MCF 10A (cell line): ENCODE data around the gene PGGHG. TPM values are rescaled to one million over a fixed set of nuclear protein-coding genes. Genes with fewer than 3 reads are reported as not detected.

ENCODE experiments used
- BruUV-seq: library from RNA; stranded (reverse); fragments of 400-500 nt; replicated peaks from 2 replicates; lab custom pipeline; 2021; lab: Mats Ljungman, UMichigan
- CTCF ChIA-PET: fragments of 300-600 bp; sonication (Branson Sonifier 250); formaldehyde crosslinking; extraction: SDS; loops from one replicate; lab custom pipeline; 2021; ENCODE audit warnings: antibody characterized with exemption, inconsistent platforms; lab: Yijun Ruan, JAX
- POLR2A ChIA-PET: fragments of 300-600, 350-650 bp; sonication (Branson Sonifier 250); formaldehyde crosslinking; extraction: SDS; loops from one replicate; lab custom pipeline; 2020; ENCODE audit warnings: antibody characterized with exemption, inconsistent platforms; lab: Yijun Ruan, JAX
- DNase-seq: peaks from one replicate; pipeline ENCODE4 v3.0.0-alpha.2; 2018; ENCODE audit not compliant: unreplicated experiment
- H3K27ac Mint-ChIP-seq: one replicate; pipeline ENCODE4 v1.8.0; 2022; ENCODE audit warnings: mild to moderate bottlenecking, low read depth, mixed read lengths; ENCODE audit not compliant: unreplicated experiment
- H3K27me3 Mint-ChIP-seq: one replicate; pipeline ENCODE4 v1.8.0; 2022; ENCODE audit warnings: mixed read lengths; ENCODE audit not compliant: insufficient read depth, unreplicated experiment
- H3K36me3 Mint-ChIP-seq: one replicate; pipeline ENCODE4 v1.8.0; 2022; ENCODE audit warnings: mild to moderate bottlenecking, moderate library complexity, mixed read lengths; ENCODE audit not compliant: insufficient read depth, unreplicated experiment
- H3K4me1 Mint-ChIP-seq: one replicate; pipeline ENCODE4 v1.8.0; 2022; ENCODE audit warnings: mixed read lengths; ENCODE audit not compliant: insufficient read depth, unreplicated experiment
- H3K4me3 Mint-ChIP-seq: one replicate; pipeline ENCODE4 v1.8.0; 2022; ENCODE audit warnings: mild to moderate bottlenecking, moderate library complexity, mixed read lengths; ENCODE audit not compliant: unreplicated experiment
- H3K9me3 Mint-ChIP-seq: one replicate; pipeline ENCODE4 v1.8.0; 2022; ENCODE audit warnings: mixed read lengths; ENCODE audit not compliant: unreplicated experiment
- intact Hi-C: fragments of 100-400 bp; cut with micrococcal nuclease; formaldehyde crosslinking; loops from 2 replicates; pipeline ENCODE4 v1.14.1; 2022
- total RNA-seq: library from RNA; stranded (reverse); gene quantifications from 2 replicates; pipeline ENCODE4 v1.2.3, GENCODE V29; 2022
- TF ChIP-seq, protein P1 (sequence below): fragments of 200-600 bp; IDR thresholded peaks from one replicate; pipeline ENCODE4 v1.8.0; 2022; ENCODE audit warnings: antibody characterized with exemption, mild to moderate bottlenecking; ENCODE audit not compliant: unreplicated experiment

The PGGHG gene
- total RNA-seq, 1 experiment from 2014 or later, result 6.3 TPM

DNA sequence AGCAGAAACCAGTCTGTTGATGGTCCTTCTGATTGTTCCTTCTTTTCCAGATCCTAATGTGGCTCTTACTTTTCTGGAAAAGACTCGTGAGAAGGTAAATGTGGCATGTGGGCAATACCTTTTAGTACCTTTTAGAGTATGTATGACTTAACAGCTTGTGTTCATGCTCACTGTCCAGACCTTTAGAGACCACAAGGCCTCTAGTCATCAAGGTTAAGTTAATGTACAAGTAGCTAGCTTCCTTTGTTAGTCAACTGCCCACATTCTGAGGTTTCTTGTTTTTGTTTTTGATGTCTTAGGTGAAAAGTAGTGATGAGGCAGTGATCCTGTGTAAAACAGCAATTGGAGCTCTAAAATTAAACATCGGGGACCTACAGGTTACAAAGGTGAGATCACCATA lies 44.5 kb upstream of the PGGHG start:
- no peak for DNase-seq
- POLR2A ChIA-PET, result interaction anchor here (0.7 to 1.4 kb wide), 3 partner anchors 10 to 37 kb away, joined by 3 to 6 read pairs (median 3); partner anchors contain the start of genes BET1L and RIC8A
- no peaks in the 10 kb centered on the region for H3K9me3 Mint-ChIP-seq
- CTCF ChIA-PET, result interaction anchor here (1.9 kb wide), 1 partner anchor 119 kb away, joined by 11 read pairs; no protein-coding TSS in a partner anchor
- H3K27ac Mint-ChIP-seq, result no peak overlapping the region
- intact Hi-C loops, result no loop called here
- peaks cover 97% of the 10 kb centered on the region for H3K36me3 Mint-ChIP-seq
- peaks cover 6% of the 10 kb centered on the region for H3K4me1 Mint-ChIP-seq
- TF ChIP-seq, protein P1, sequence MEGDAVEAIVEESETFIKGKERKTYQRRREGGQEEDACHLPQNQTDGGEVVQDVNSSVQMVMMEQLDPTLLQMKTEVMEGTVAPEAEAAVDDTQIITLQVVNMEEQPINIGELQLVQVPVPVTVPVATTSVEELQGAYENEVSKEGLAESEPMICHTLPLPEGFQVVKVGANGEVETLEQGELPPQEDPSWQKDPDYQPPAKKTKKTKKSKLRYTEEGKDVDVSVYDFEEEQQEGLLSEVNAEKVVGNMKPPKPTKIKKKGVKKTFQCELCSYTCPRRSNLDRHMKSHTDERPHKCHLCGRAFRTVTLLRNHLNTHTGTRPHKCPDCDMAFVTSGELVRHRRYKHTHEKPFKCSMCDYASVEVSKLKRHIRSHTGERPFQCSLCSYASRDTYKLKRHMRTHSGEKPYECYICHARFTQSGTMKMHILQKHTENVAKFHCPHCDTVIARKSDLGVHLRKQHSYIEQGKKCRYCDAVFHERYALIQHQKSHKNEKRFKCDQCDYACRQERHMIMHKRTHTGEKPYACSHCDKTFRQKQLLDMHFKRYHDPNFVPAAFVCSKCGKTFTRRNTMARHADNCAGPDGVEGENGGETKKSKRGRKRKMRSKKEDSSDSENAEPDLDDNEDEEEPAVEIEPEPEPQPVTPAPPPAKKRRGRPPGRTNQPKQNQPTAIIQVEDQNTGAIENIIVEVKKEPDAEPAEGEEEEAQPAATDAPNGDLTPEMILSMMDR, result no peak
- H3K4me3 Mint-ChIP-seq, result no peak overlapping the region
- no peaks in the 10 kb centered on the region for H3K27me3 Mint-ChIP-seq
- BruUV-seq, result no TSS peak

DNA sequence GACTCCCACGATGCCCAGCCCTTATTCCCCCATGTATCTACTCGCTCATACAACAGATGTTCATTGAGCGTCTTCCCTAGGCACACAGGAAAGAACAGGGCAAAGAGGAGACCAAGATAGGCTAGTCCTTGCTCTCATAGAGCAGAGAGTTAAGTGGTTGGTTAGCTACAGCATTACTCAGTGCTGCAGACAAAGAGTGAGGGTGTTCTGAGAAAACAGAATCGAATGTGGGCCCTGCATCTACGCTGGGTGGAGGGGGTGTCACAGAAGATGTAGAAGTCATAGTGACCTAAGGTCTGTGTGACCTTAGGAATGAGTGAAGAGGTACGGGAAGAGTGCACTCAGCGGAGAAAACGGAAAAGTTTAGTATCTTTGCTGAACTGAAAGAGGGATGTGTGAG lies 39.9 kb upstream of the PGGHG start:
- Mint-ChIP-seq H3K4me3 (no peak overlapping the region), H3K27me3 (no peaks in the 10 kb centered on the region), H3K4me1 (no peaks in the 10 kb centered on the region), H3K9me3 (no peaks in the 10 kb centered on the region), H3K36me3 (peaks cover 96% of the 10 kb centered on the region), H3K27ac (no peak overlapping the region)
- intact Hi-C loops, result no loop called here
- POLR2A ChIA-PET, result interaction anchor here (0.6 to 1.1 kb wide), 3 partner anchors 12 to 42 kb away, joined by 3 to 5 read pairs (median 4); partner anchors contain the start of genes BET1L and RIC8A
- no TSS peak for BruUV-seq
- TF ChIP-seq, protein P1, result no peak
- CTCF ChIA-PET, result interaction anchor here (0.7 to 3.5 kb wide), 4 partner anchors 11 to 270 kb away, joined by 3 to 28 read pairs (median 14); partner anchors contain the start of genes PSMD13 and SIRT3
- DNase-seq, result no peak

DNA sequence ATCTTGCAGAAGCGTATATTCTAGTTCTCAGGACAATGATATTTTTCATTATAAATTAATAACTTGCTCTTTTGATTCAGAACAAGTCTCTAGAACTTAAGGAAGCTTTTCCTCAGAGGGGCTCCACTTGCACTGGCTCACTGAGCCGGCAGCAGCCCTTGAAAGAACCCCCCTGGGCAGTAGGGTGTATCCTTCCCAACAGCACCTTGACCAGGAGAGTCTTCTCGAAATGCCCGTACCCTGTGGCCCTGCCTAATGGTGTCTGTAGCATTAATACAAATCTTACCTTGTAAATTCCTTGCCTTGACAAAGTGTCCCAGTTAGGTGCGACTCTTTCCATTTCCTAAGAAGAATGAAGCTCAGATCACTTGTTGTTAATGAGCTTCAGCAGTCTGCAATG lies 38.7 kb upstream of the PGGHG start:
- ChIA-PET POLR2A (interaction anchor here (0.6 to 2.8 kb wide), 6 partner anchors 11 to 106 kb away, joined by 3 to 12 read pairs (median 6); partner anchors contain the start of genes BET1L, IFITM2, PSMD13 and RIC8A), CTCF (interaction anchor here (0.6 to 3.5 kb wide), 24 partner anchors 8 to 284 kb away, joined by 3 to 28 read pairs (median 4); partner anchors contain the start of genes NLRP6, PSMD13 and SIRT3)
- DNase-seq, result no peak
- Mint-ChIP-seq H3K36me3 (peaks cover 86% of the 10 kb centered on the region), H3K4me3 (no peak overlapping the region), H3K9me3 (no peaks in the 10 kb centered on the region), H3K4me1 (no peaks in the 10 kb centered on the region), H3K27me3 (peaks cover under 1% of the 10 kb centered on the region), H3K27ac (no peak overlapping the region)
- intact Hi-C loops, result loop anchor here (2.0 to 5.0 kb wide), 2 partner anchors 57 to 113 kb away; partner anchors contain the start of gene IFITM2
- no TSS peak for BruUV-seq
- TF ChIP-seq, protein P1, result no peak

DNA sequence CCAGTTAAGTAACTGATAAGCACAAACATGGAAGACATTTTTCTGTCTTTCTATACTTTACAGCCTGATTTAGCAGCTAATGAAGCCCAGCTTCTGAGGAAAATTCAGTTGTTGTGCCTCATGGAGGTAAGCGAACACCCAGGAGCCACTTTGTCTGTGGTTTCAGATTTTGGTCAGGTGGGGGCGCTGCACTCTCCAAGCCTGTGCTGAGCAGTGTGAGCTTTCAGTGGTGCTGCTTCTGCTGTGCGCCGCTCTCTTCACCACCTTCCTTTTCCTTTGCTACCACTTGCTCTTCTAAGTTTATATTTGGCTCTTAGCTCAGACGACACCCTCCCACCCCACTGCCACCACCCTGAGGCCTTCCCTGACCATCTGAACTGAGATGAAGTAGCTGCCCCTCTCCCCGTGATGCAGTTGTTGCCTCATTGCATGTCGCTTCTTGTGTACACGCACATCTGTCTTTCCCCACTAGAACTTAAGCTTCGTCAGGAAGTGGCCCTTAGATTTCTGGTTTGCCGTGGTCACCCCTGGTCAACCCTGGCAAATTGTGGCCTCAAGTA lies 38.1 kb upstream of the PGGHG start:
- H3K27me3 Mint-ChIP-seq, result peaks cover 6% of the 10 kb centered on the region
- no TSS peak for BruUV-seq
- DNase-seq, result peak; percentile 57
- POLR2A ChIA-PET, result interaction anchor here (0.6 to 2.8 kb wide), 6 partner anchors 11 to 106 kb away, joined by 3 to 12 read pairs (median 6); partner anchors contain the start of genes BET1L, IFITM2, PSMD13 and RIC8A
- no peaks in the 10 kb centered on the region for H3K9me3 Mint-ChIP-seq
- H3K27ac Mint-ChIP-seq, result no peak overlapping the region
- peaks cover 80% of the 10 kb centered on the region for H3K36me3 Mint-ChIP-seq
- CTCF ChIA-PET, result interaction anchor here (0.6 to 3.5 kb wide), 24 partner anchors 9 to 222 kb away, joined by 3 to 28 read pairs (median 4); partner anchors contain the start of genes NLRP6, PSMD13 and SIRT3
- intact Hi-C loops, result loop anchor here (2.0 to 5.0 kb wide), 2 partner anchors 56 to 112 kb away; partner anchors contain the start of gene IFITM2
- H3K4me3 Mint-ChIP-seq, result no peak overlapping the region
- H3K4me1 Mint-ChIP-seq, result no peaks in the 10 kb centered on the region
- TF ChIP-seq, protein P1, result peak; percentile 69
